ENCODE measurements around the gene LMTK2.

LMTK2 gene

GRCh38 chr7:98138672-98139071 lies 32.0 kb downstream of the LMTK2 start:
- DNase-seq = no peak

GRCh38 chr7:98142658-98143057 lies 36.0 kb downstream of the LMTK2 start:
- no peak for DNase-seq

- DNase-seq = no peak
These were observed 41.9 kb downstream of the LMTK2 start for GRCh38 chr7:98148607-98149006.

- no peak for DNase-seq
These were observed 42.5 kb downstream of the LMTK2 start for GRCh38 chr7:98149116-98149692.

- DNase-seq = no peak
These were observed 45.2 kb downstream of the LMTK2 start for GRCh38 chr7:98151884-98152283.

- DNase-seq = no peak
These were observed 50.0 kb downstream of the LMTK2 start for GRCh38 chr7:98156700-98157099.

GRCh38 chr7:98157761-98158160 lies 51.1 kb downstream of the LMTK2 start:
- no peak for DNase-seq

GRCh38 chr7:98162758-98163157 lies 56.1 kb downstream of the LMTK2 start:
- DNase-seq = no peak

- no peak for DNase-seq
These were observed 56.6 kb downstream of the LMTK2 start for GRCh38 chr7:98163269-98163668.

- DNase-seq = no peak
These were observed 57.2 kb downstream of the LMTK2 start for GRCh38 chr7:98163704-98164494.

- no peak for DNase-seq
These were observed 59.4 kb downstream of the LMTK2 start for GRCh38 chr7:98165827-98166667.

GRCh38 chr7:98166668-98166970 lies 60.0 kb downstream of the LMTK2 start:
- no peak for DNase-seq

GRCh38 chr7:98167653-98168052 lies 61.0 kb downstream of the LMTK2 start:
- DNase-seq = no peak

GRCh38 chr7:98168181-98168903 lies 61.7 kb downstream of the LMTK2 start:
- peak; percentile 17 for DNase-seq

- DNase-seq = no peak
These were observed 62.4 kb downstream of the LMTK2 start for GRCh38 chr7:98168904-98169621.

GRCh38 chr7:98170966-98171365 lies 64.3 kb downstream of the LMTK2 start:
- DNase-seq = no peak

GRCh38 chr7:98171449-98171848 lies 64.8 kb downstream of the LMTK2 start:
- DNase-seq = no peak

GRCh38 chr7:98174334-98175259 lies 67.9 kb downstream of the LMTK2 start:
- no peak for DNase-seq

GRCh38 chr7:98175260-98175940 lies 68.7 kb downstream of the LMTK2 start:
- DNase-seq = no peak

- DNase-seq = no peak
These were observed 70.9 kb downstream of the LMTK2 start for GRCh38 chr7:98177553-98177952.

GRCh38 chr7:98178321-98178720 lies 71.7 kb downstream of the LMTK2 start:
- no peak for DNase-seq

Measured in DMS 273 treated with DMSO at 0.1 percent for 48 hours (cell line).